ENCODE measurements around the gene MRRF.
A peak's percentile ranks its signal among the peaks of the same experiment; 100 is the strongest.

Gene MRRF

GRCh38 chr9:122264360-122265148 is at the start of gene MRRF, which contains the start of gene RBM18:
Gene MRRF, plus strand, starts transcription at chr9:122264882. Its CDS starts 6,010 bp downstream, at chr9:122270892.
Gene RBM18, minus strand, starts transcription at chr9:122264840. Its CDS starts 3,348 bp downstream, at chr9:122261492.
- Mint-ChIP-seq H3K27ac (peak within 1 kb of the TSS; percentile 100), H3K4me1 (peaks cover 52% of the 10 kb centered on the region), H3K36me3 (peaks cover 33% of the 10 kb centered on the region), H3K4me3 (peak within 1 kb of the TSS; percentile 98), H3K9me3 (no peaks in the 10 kb centered on the region)
- ATAC-seq (peak; percentile 93), DNase-seq (ENCODE audit: low spot score in 2 of 2) (peak; percentile 95)

DNA sequence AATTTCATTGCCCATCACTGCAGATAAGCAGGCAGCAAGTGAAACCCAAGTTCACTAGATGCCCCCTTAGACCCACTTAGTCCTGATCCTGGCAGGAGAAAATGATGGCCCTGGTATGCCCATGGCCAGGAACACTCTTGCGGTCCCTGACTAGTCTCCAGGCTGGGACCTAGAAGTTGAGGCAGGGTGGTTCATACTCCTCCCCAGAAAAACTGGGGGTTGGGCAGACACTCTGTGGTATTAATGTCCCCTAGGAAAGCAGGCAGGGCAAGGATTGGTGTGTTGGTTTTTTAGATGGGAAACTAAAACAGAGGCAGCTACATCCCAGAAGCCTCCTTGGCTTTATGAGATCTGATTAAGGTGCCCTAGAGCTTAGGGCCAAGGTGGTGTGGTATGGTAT is 49.0 kb upstream of the MRRF start:
- no peak for DNase-seq (ENCODE audit: low spot score in 2 of 2)
- H3K36me3 Mint-ChIP-seq = no peaks in the 10 kb centered on the region
- no peak overlapping the region for H3K27ac Mint-ChIP-seq
- ATAC-seq = no peak
- no peak overlapping the region for H3K4me3 Mint-ChIP-seq
- H3K9me3 Mint-ChIP-seq = no peaks in the 10 kb centered on the region
- H3K4me1 Mint-ChIP-seq = peaks cover 37% of the 10 kb centered on the region

GRCh38 chr9:122216138-122216797 is 48.4 kb upstream of the MRRF start:
- ATAC-seq (no peak), DNase-seq (ENCODE audit: low spot score in 2 of 2) (no peak)
- no peaks in the 10 kb centered on the region for H3K36me3 Mint-ChIP-seq
- H3K4me1 Mint-ChIP-seq = peaks cover 39% of the 10 kb centered on the region
- no peak overlapping the region for H3K27ac Mint-ChIP-seq
- H3K4me3 Mint-ChIP-seq = no peak overlapping the region
- no peaks in the 10 kb centered on the region for H3K9me3 Mint-ChIP-seq

DNA sequence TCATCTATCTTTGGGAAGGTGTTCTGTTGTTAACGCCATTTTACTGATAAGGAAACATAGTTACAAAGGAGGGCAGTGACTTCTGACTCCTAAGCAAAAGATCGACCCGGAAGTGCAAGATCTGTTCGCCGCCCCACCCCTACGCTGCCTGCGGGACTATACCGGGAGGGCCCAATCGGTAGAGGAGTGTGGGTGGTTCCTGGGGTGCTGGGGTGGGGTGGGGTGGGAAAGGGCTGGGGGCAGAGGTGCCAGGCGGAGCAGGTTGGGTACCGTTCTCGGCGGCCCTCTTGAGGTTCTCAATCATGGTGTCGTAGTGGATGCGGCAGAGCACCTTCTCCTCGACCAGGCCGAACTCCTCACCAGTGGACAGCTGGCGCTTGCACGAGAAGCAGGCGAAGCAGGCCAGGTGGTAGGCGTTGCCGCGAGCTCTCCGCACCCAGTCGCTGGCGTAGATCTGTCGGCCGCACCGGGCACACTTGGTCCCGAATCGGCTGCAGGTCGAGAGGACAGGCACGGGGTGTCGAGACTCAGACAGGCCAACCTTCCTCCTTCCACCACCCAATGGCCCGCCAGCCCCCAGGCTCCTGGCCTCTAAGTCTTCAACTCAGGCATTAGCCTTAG is 47.8 kb upstream of the MRRF start:
- ATAC-seq (no peak), DNase-seq (ENCODE audit: low spot score in 2 of 2) (no peak)
- Mint-ChIP-seq H3K4me1 (peaks cover 39% of the 10 kb centered on the region), H3K9me3 (no peaks in the 10 kb centered on the region), H3K36me3 (no peaks in the 10 kb centered on the region), H3K27ac (no peak overlapping the region), H3K4me3 (no peak overlapping the region)

DNA sequence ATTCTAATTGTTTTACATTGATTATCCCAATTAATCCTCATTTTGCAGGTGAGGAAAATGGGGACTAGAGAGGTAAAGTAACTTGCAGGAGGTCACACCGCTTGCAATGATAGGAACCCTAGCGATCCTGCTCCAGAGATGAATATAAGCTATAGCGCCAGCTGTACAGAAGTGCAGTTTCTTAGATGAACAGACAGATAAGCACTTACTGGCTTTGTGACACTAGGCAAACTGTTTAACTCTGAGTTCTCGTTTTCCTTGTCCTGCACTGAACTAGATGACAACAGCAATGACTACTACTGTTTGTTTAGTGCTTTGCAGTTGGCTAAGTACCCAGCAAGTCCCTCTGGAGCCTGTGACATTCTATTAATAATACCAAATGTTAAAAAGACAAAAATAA is 47.0 kb upstream of the MRRF start:
- H3K4me1 Mint-ChIP-seq = peaks cover 39% of the 10 kb centered on the region
- H3K27ac Mint-ChIP-seq = no peak overlapping the region
- no peaks in the 10 kb centered on the region for H3K36me3 Mint-ChIP-seq
- ATAC-seq = no peak
- no peak for DNase-seq (ENCODE audit: low spot score in 2 of 2)
- H3K9me3 Mint-ChIP-seq = no peaks in the 10 kb centered on the region
- H3K4me3 Mint-ChIP-seq = no peak overlapping the region

- DNase-seq (ENCODE audit: low spot score in 2 of 2) (no peak), ATAC-seq (no peak)
- Mint-ChIP-seq H3K4me1 (peaks cover 33% of the 10 kb centered on the region), H3K9me3 (no peaks in the 10 kb centered on the region), H3K4me3 (peak overlapping the region; percentile 58), H3K36me3 (no peaks in the 10 kb centered on the region), H3K27ac (no peak overlapping the region)
Measured at GRCh38 chr9:122218071-122218934, 46.4 kb upstream of the MRRF start.

- Mint-ChIP-seq H3K36me3 (no peaks in the 10 kb centered on the region), H3K4me3 (peak overlapping the region; percentile 58), H3K4me1 (peaks cover 31% of the 10 kb centered on the region), H3K27ac (no peak overlapping the region), H3K9me3 (no peaks in the 10 kb centered on the region)
- ATAC-seq (peak; percentile 35), DNase-seq (ENCODE audit: low spot score in 2 of 2) (no peak)
Measured at GRCh38 chr9:122218935-122219855, 45.5 kb upstream of the MRRF start.

GRCh38 chr9:122219856-122220672 is 44.6 kb upstream of the MRRF start:
- Mint-ChIP-seq H3K4me3 (peak overlapping the region; percentile 58), H3K9me3 (no peaks in the 10 kb centered on the region), H3K27ac (no peak overlapping the region), H3K4me1 (peaks cover 31% of the 10 kb centered on the region), H3K36me3 (no peaks in the 10 kb centered on the region)
- DNase-seq (ENCODE audit: low spot score in 2 of 2) = no peak
- ATAC-seq = no peak

DNA sequence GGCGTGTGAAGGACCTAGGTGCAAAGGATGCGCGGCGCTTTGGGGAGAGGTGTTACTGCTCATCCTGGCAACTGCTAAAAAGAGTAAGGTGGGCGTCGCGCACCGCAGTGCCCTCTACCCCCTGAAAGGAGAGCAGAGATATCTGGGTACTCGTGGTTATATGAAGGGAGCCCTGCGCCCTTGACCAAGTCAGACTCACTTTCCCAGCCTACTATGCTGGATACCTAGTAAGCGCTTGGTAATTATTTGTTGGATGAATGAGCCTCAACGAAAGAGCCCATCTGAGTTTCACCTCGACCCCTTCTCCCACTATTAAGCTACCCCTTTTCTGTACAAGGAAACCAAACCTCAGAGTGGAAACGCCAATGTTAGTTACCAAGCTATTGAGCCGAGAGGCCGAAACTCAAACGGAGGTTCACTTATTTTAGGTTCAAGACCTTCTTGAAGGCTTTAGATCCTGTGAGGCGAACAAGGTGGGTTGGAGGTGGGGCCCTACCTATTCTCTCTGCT is 44.0 kb upstream of the MRRF start:
- Mint-ChIP-seq H3K27ac (no peak overlapping the region), H3K36me3 (no peaks in the 10 kb centered on the region), H3K9me3 (no peaks in the 10 kb centered on the region), H3K4me3 (no peak overlapping the region), H3K4me1 (peaks cover 31% of the 10 kb centered on the region)
- DNase-seq (ENCODE audit: low spot score in 2 of 2) (no peak), ATAC-seq (no peak)

- H3K36me3 Mint-ChIP-seq = no peaks in the 10 kb centered on the region
- ATAC-seq = no peak
Measured at GRCh38 chr9:122221183-122221811, 43.4 kb upstream of the MRRF start.

GRCh38 chr9:122222791-122223190 is 41.9 kb upstream of the MRRF start:
- no peak for ATAC-seq
- peaks cover 30% of the 10 kb centered on the region for H3K4me1 Mint-ChIP-seq
- no peak for DNase-seq (ENCODE audit: low spot score in 2 of 2)
- H3K4me3 Mint-ChIP-seq = no peak overlapping the region
- H3K36me3 Mint-ChIP-seq = no peaks in the 10 kb centered on the region
- no peak overlapping the region for H3K27ac Mint-ChIP-seq
- no peaks in the 10 kb centered on the region for H3K9me3 Mint-ChIP-seq

More at GRCh38 chr9:122221183-122221811, 43.4 kb upstream of the MRRF start:
- Mint-ChIP-seq H3K4me1 (peaks cover 31% of the 10 kb centered on the region), H3K9me3 (no peaks in the 10 kb centered on the region), H3K4me3 (no peak overlapping the region), H3K27ac (no peak overlapping the region)
- DNase-seq (ENCODE audit: low spot score in 2 of 2) = no peak

DNA sequence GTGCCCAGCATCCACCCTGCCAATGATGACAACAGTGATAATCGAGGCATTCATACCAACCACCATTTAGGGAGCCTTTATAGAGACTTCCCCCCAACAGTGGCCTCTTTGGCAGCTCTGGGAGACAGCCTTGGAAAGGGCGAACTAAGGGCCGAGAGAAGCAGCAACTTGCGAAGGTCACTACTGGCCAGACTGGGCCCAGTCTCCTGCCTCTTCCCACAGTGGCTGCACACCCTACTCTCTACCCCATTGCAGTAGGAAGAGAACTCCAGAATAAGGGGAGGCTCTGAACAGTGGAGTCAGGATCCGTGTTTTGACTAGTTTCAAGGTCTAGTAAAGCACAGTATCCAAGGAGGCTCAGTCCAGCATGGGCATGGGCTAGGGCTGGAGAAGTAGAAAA is 41.2 kb upstream of the MRRF start:
- ATAC-seq (no peak), DNase-seq (ENCODE audit: low spot score in 2 of 2) (no peak)
- H3K4me1 Mint-ChIP-seq = peaks cover 24% of the 10 kb centered on the region
- no peaks in the 10 kb centered on the region for H3K9me3 Mint-ChIP-seq
- H3K4me3 Mint-ChIP-seq = no peak overlapping the region
- H3K27ac Mint-ChIP-seq = no peak overlapping the region
- H3K36me3 Mint-ChIP-seq = no peaks in the 10 kb centered on the region

All from stimulated activated effector memory CD8-positive, alpha-beta T cell treated with anti-CD3 and anti-CD28 coated beads, Interleukin-12 subunit alpha, Interleukin-12 subunit beta, amount 100 ng/mL, for 72 hours (primary cell).